GM12878 (cell line): Measurements from ENCODE around the gene NRN1L. TPM values are rescaled to one million over a fixed set of nuclear protein-coding genes. Genes with fewer than 3 reads are reported as not detected.
"Not testable (repeated sequence)": the region's sequence is repeated elsewhere in the genome, so short reads cannot be mapped to it uniquely, and the experiment has no call there.

Experiments used
- ATAC-seq: fragments of 200-7000 bp; cut with Tn5 transposase; 3 replicates; pipeline ENCODE4 v1.9.1; 2020; ENCODE audit warnings: mild to moderate bottlenecking, moderate library complexity
- BruUV-seq: library from RNA; stranded (reverse); fragments of 400-500 nt; replicated peaks from 2 replicates; lab custom pipeline; 2021; lab: Mats Ljungman, UMichigan
- CTCF ChIA-PET: fragments of 300-600 bp; sonication (Branson Sonifier 250); formaldehyde crosslinking; extraction: SDS; loops from one replicate; lab custom pipeline; 2021; ENCODE audit warnings: inconsistent platforms; lab: Yijun Ruan, JAX
- POLR2A ChIA-PET: fragments of 350-600 bp; formaldehyde crosslinking; extraction: SDS; loops from one replicate; lab custom pipeline; 2021; ENCODE audit warnings: inconsistent platforms; lab: Charles Lee
- RAD21 ChIA-PET: fragments of 300-600 bp; sonication (Branson Sonifier 250); formaldehyde crosslinking; loops from one replicate; lab custom pipeline; 2023; ENCODE audit warnings: antibody characterized with exemption; ENCODE audit not compliant: unreplicated experiment; lab: Charles Lee
- SMC1A ChIA-PET: fragments of 300-600 bp; sonication (Branson Sonifier 250); formaldehyde crosslinking; loops from one replicate; lab custom pipeline; 2023; ENCODE audit not compliant: unreplicated experiment, uncharacterized antibody; lab: Charles Lee
- DNase-seq: peaks from one replicate; pipeline ENCODE4 v3.0.0-alpha.2; 2011; ENCODE audit warnings: low read depth, low spot score
- FAIRE-seq: peaks from 3 replicates; lab custom pipeline; 2011; peaks lifted over from hg19 to GRCh38; lab: Jason Lieb, UNC
- H2AFZ ChIP-seq: 2 replicates; pipeline ENCODE4 v1.6.0; 2011; ENCODE audit warnings: low read depth, low read length, control low read depth; ENCODE audit not compliant: control insufficient read depth
- H3K27ac ChIP-seq: 2 replicates; pipeline ENCODE4 v1.5.1; 2011; ENCODE audit warnings: control low read depth; ENCODE audit not compliant: control insufficient read depth, insufficient read depth
- H3K27me3 ChIP-seq, 2 experiments: replicated peaks in 1 of 2; 2 replicates each; pipeline versions ENCODE4 v1.6.0 to v1.6.1; 2011; ENCODE audit warnings: low read length in 1 of 2; ENCODE audit not compliant: control insufficient read depth in 2 of 2, insufficient read depth in 2 of 2
- H3K36me3 ChIP-seq, 2 experiments: 2 replicates each; pipeline ENCODE4 v1.5.1; 2011; ENCODE audit warnings: low read length in 1 of 2; ENCODE audit not compliant: control insufficient read depth in 2 of 2, insufficient read depth in 2 of 2
- H3K4me1 ChIP-seq: 2 replicates; pipeline ENCODE4 v1.6.1; 2011; ENCODE audit warnings: mild to moderate bottlenecking, low read length, moderate library complexity, mixed read lengths; ENCODE audit not compliant: control insufficient read depth, insufficient read depth
- H3K4me2 ChIP-seq: 2 replicates; pipeline ENCODE4 v1.6.0; 2011; ENCODE audit warnings: control low read depth; ENCODE audit not compliant: control insufficient read depth, insufficient read depth
- H3K4me3 ChIP-seq: fragments of 200-600 bp; sonication (generic); 2 replicates; pipeline ENCODE4 v1.5.1; 2016
- H3K79me2 ChIP-seq: 2 replicates; pipeline ENCODE4 v1.6.0; 2011; ENCODE audit warnings: low read length; ENCODE audit not compliant: control insufficient read depth, insufficient read depth
- H3K9ac ChIP-seq: 2 replicates; pipeline ENCODE4 v1.8.0; 2011; ENCODE audit warnings: low read length, control low read depth, mixed read lengths; ENCODE audit not compliant: control insufficient read depth, insufficient read depth
- H3K9me3 ChIP-seq: replicated peaks from 3 replicates; pipeline ENCODE4 v1.5.1; 2011; ENCODE audit warnings: mild to moderate bottlenecking, low read length; ENCODE audit not compliant: control insufficient read depth, insufficient read depth
- H4K20me1 ChIP-seq: 2 replicates; pipeline ENCODE4 v1.6.0; 2011; ENCODE audit not compliant: control insufficient read depth, insufficient read depth
- DPF2 ChIP-seq: fragments of 450-650 bp; IDR thresholded peaks from 2 replicates; pipeline ENCODE4 v1.6.1; 2017; ENCODE audit warnings: mild to moderate bottlenecking
- EZH2 ChIP-seq: IDR thresholded peaks from 2 replicates; pipeline ENCODE4 v1.6.1; 2012; ENCODE audit warnings: low read depth, mild to moderate bottlenecking, control low read depth, inconsistent platforms, low read length, borderline replicate concordance; ENCODE audit not compliant: control insufficient read depth
- KDM1A ChIP-seq: fragments of 200-600 bp; sonication (generic); IDR thresholded peaks from 2 replicates; pipeline ENCODE4 v1.6.1; 2016; ENCODE audit warnings: borderline replicate concordance
- NR2F1 ChIP-seq: fragments of 450-650 bp; conservative IDR thresholded peaks from 2 replicates; pipeline ENCODE4 v1.6.1; 2017; ENCODE audit warnings: mild to moderate bottlenecking
- POLR2AphosphoS5 ChIP-seq: IDR thresholded peaks from 2 replicates; pipeline ENCODE4 v1.6.1; 2011; ENCODE audit warnings: mild to moderate bottlenecking, low read length, inconsistent platforms
- RFX5 ChIP-seq: IDR thresholded peaks from 2 replicates; pipeline ENCODE4 v1.6.1; 2011; ENCODE audit warnings: low read depth, low read length, improper control_type of control experiment
- RUNX3 ChIP-seq: IDR thresholded peaks from 2 replicates; pipeline ENCODE4 v1.6.1; 2012; ENCODE audit warnings: low read length, inconsistent platforms
- SP1 ChIP-seq: IDR thresholded peaks from one replicate; pipeline ENCODE4 v1.6.1; 2011; ENCODE audit warnings: low read depth, low read length
- TCF7 ChIP-seq: IDR thresholded peaks from 2 replicates; pipeline ENCODE4 v1.6.1; 2014; ENCODE audit warnings: antibody characterized with exemption, borderline replicate concordance
- ZBED1 ChIP-seq: IDR thresholded peaks from 2 replicates; pipeline ENCODE4 v1.6.1; 2016; ENCODE audit warnings: borderline replicate concordance
- ZBTB4 ChIP-seq: fragments of 450-650 bp; formaldehyde crosslinking; IDR thresholded peaks from 2 replicates; pipeline ENCODE4 v1.4.0; 2022; ENCODE audit warnings: mild to moderate bottlenecking, moderate library complexity
- ZZZ3 ChIP-seq: IDR thresholded peaks from 2 replicates; pipeline ENCODE4 v1.6.1; 2011; ENCODE audit warnings: low read depth; ENCODE audit not compliant: control insufficient read depth, insufficient read length
- WGBS: methylation state at CpG from one replicate; pipeline ENCODE4 v1.1.6; 2016; ENCODE audit warnings: low lambda C conversion rate; ENCODE audit not compliant: insufficient replicate concordance, insufficient coverage; ENCODE audit errors: missing lambda C conversion rate; 5-methylcytosine and 5-hydroxymethylcytosine counted together
- in situ Hi-C: fragments of 300-500 bp; cut with MboI; formaldehyde crosslinking; loops from 9 replicates; pipeline ENCODE4 v1.14.3; 2018; ENCODE audit warnings: mixed read lengths
- intact Hi-C: fragments of 100-400 bp; cut with micrococcal nuclease; formaldehyde crosslinking; loops from one replicate; pipeline ENCODE4 v1.14.2; 2022; ENCODE audit not compliant: unreplicated experiment
- polyA plus RNA-seq, 11 experiments: library from polyadenylated mRNA; depleted of rRNA in 4 of 11; unstranded in 6 of 11; stranded (reverse) in 5 of 11; fragments of >200 nt; fragmentation: Nextera tagmentation in 4 of 11; fragmentation: Illumina TruSeq in 1 of 11; extraction: Ambion mirVana in 4 of 11; extraction: Trizol in 1 of 11; gene quantifications; 1 replicate in 1 of 11; 2 replicates in 10 of 11; pipeline versions ENCODE4 v1.2.1 to v1.2.3, GENCODE V29; 2011 to 2016; ENCODE audit warnings: inconsistent platforms in 2 of 11, missing spikeins in 2 of 11, low read depth in 1 of 11
- total RNA-seq, 4 experiments: library from RNA; depleted of rRNA in 3 of 4; stranded (reverse); fragments of >200 nt in 3 of 4; fragmentation: Illumina TruSeq in 1 of 4; extraction: Trizol in 1 of 4; gene quantifications; 2 replicates each; pipeline versions ENCODE4 v1.2.1 to v1.2.3, GENCODE V29; 2013 to 2021
- TF ChIP-seq, protein P1 (sequence below): IDR thresholded peaks from 2 replicates; pipeline ENCODE4 v1.6.1; 2011; ENCODE audit warnings: low read depth, low read length, improper control_type of control experiment, borderline replicate concordance
- TF ChIP-seq, protein P2 (sequence below): IDR thresholded peaks from 2 replicates; pipeline ENCODE4 v1.6.1; 2012; ENCODE audit warnings: low read depth, low read length, improper control_type of control experiment

Gene NRN1L
- total and polyA plus RNA-seq, 10 of the 15 experiments (the other 5 are each of a cell fraction or from before 2014, with no cell fraction given) = 0.11 to 0.99 (median 0.28) TPM; not detected in 3

DNA sequence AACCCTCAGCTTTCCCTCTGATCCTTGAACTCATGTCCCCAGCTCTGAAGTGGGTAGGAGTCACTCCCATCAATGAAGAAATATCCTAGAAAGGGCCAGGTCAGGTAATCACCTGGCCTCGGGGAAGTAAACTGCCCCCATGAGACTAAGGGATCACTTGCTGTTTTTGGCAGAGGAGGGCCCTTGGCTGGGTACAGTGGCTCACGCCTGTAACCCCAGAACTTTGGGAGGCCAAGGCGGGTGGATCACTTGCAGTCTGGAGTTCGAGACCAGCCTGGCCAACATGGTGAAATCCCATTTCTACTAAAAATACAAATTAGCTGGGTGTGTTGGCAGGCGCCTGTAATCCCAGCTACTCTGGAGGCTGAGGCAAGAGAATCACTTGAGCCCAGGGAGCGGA is 20.6 kb upstream of the NRN1L start:
- FAIRE-seq, intact Hi-C loops, H3K27me3 ChIP-seq, in situ Hi-C loops, H3K4me3 ChIP-seq, H3K4me2 ChIP-seq, H4K20me1 ChIP-seq, H3K4me1 ChIP-seq, DNase-seq, H3K9ac ChIP-seq, BruUV-seq, H3K9me3 ChIP-seq, RAD21 ChIA-PET, H3K27ac ChIP-seq, H2AFZ ChIP-seq, ATAC-seq: not testable (repeated sequence)
- 85% methylated on average over 6 of the region's 6 CpGs for WGBS
- Histone ChIP-seq H3K36me3 (peaks cover 16 to 28% of the 10 kb centered on the region in 2 experiments), H3K79me2 (peaks cover 24% of the 10 kb centered on the region)
- CTCF ChIA-PET = interaction anchor here (6.5 kb wide), 1 partner anchor 48 kb away, joined by 53 read pairs; no protein-coding TSS in a partner anchor
- POLR2A ChIA-PET = interaction anchor here (0.6 kb wide), 1 partner anchor 23 kb away, joined by 3 read pairs; no protein-coding TSS in a partner anchor
- SMC1A ChIA-PET = interaction anchor here (1.4 kb wide), 1 partner anchor 19 kb away, joined by 5 read pairs; no protein-coding TSS in a partner anchor

DNA sequence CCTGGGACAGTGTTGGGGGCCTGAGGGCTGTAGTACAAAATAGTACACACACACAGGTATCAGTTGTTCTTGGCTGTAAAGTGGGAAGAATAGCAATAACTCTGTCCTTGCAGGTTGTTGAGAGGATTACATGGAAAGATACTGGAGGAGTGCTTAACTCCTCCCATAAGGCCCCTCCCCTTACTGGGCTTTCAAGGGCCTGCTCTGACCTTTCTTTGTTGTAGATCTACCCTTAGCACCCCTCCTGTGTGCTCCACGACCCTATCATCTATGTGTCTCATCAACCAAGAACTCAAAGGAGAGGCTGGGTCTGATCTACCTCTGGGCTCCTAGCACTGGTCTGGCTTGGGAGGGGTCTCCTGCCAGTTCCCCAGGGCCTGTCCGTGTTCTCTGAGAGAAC is 20.1 kb upstream of the NRN1L start:
- 0 out of 2 replicates have a peak, but pooled peaks cover 9% of the 10 kb centered on the region for H4K20me1 ChIP-seq
- TF ChIP-seq ZZZ3 (no peak), DPF2 (no peak), RUNX3 (no peak), KDM1A (no peak), POLR2AphosphoS5 (no peak), EZH2 (no peak), ZBED1 (no peak), RFX5 (no peak), TCF7 (no peak), SP1 (no peak), NR2F1 (no peak), ZBTB4 (CRISPR knock-in tag) (no peak)
- TF ChIP-seq, protein P1, sequence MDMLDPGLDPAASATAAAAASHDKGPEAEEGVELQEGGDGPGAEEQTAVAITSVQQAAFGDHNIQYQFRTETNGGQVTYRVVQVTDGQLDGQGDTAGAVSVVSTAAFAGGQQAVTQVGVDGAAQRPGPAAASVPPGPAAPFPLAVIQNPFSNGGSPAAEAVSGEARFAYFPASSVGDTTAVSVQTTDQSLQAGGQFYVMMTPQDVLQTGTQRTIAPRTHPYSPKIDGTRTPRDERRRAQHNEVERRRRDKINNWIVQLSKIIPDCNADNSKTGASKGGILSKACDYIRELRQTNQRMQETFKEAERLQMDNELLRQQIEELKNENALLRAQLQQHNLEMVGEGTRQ = no peak
- TF ChIP-seq, protein P2, sequence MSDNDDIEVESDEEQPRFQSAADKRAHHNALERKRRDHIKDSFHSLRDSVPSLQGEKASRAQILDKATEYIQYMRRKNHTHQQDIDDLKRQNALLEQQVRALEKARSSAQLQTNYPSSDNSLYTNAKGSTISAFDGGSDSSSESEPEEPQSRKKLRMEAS = no peak

More for the DNA sequence above, 20.1 kb upstream of the NRN1L start:
- intact Hi-C loops = no loop called here
- POLR2A ChIA-PET = no interaction called here
- no peaks in the 10 kb centered on the region for H3K4me1 ChIP-seq
- SMC1A ChIA-PET = interaction anchor here (1.4 to 1.5 kb wide), 2 partner anchors 46 to 48 kb away, joined by 4 to 5 read pairs; no protein-coding TSS in a partner anchor
- no peak overlapping the region for H2AFZ ChIP-seq
- WGBS = 67% methylated on average over 2 of the region's 2 CpGs
- no peak overlapping the region for H3K4me3 ChIP-seq
- ATAC-seq = peak; percentile 31; the same call in 1 of the 3 replicates
- BruUV-seq = no TSS peak
- RAD21 ChIA-PET = interaction anchor here (0.6 to 2.1 kb wide), 3 partner anchors 45 to 192 kb away, joined by 3 to 12 read pairs (median 6); no protein-coding TSS in a partner anchor
- no peaks in the 10 kb centered on the region for H3K27me3 ChIP-seq
- FAIRE-seq = no peak
- peaks cover 16 to 28% of the 10 kb centered on the region in 2 experiments for H3K36me3 ChIP-seq
- peaks cover 23% of the 10 kb centered on the region for H3K79me2 ChIP-seq
- DNase-seq = no peak
- no peak overlapping the region for H3K9ac ChIP-seq
- no peak overlapping the region for H3K27ac ChIP-seq
- H3K9me3 ChIP-seq = no peaks in the 10 kb centered on the region
- in situ Hi-C loops = no loop called here
- no peak overlapping the region for H3K4me2 ChIP-seq
- CTCF ChIA-PET = interaction anchor here (1.3 to 6.5 kb wide), 3 partner anchors 16 to 192 kb away, joined by 3 to 53 read pairs (median 11); no protein-coding TSS in a partner anchor
